Spleen (tissue), 7 donors: ENCODE measurements around the gene SNRNP25.

Source experiments
- POLR2A ChIP-seq, 3 donors: fragments of 450-650 bp; IDR thresholded peaks; one replicate each; pipeline ENCODE4 v1.5.1; 2017; ENCODE audit warnings: antibody characterized with exemption in 3 of 3, mild to moderate bottlenecking in 1 of 3
- TF ChIP-seq, protein P1 (sequence below), 11 experiments: fragments of 200-600 bp in 7 of 11; fragments of 450-650 bp in 4 of 11; sonication (generic) in 4 of 11; IDR thresholded peaks in 8 of 11; conservative IDR thresholded peaks in 3 of 11; 1 replicate in 7 of 11; 2 replicates in 4 of 11; pipeline versions ENCODE4 v1.4.0 to v1.8.0; 2016 to 2021; ENCODE audit warnings: antibody characterized with exemption in 11 of 11, inconsistent platforms in 4 of 11, mild to moderate bottlenecking in 1 of 11
- donor health status: DM: no; HTN: no; CAD: no; lungs with moderate emphysema.
- donor health status: DM: no; HTN: no; CAD: no.
- donor health status: DM: no; HTN: no; CAD: no.

DNA sequence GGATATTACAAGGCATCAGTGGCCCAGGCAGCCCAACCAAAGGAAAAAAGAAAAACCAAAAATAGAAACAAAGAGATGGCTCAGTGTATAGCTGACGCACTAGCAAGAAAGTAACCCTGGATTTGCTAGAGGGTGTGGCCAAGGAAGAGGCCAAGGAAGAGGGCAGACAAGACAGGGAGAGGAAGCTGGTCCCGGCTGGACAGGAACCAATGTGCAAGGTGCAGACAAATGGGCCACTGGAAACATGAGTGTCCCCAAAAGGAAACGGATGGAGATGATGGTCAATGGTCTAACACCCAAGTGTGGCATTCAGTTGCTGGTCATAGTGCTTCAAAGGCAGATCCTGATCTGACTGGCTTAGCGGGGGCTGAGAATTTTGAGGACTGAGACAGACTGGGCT is 10.9 kb upstream of the SNRNP25 start:
- TF ChIP-seq, protein P1, sequence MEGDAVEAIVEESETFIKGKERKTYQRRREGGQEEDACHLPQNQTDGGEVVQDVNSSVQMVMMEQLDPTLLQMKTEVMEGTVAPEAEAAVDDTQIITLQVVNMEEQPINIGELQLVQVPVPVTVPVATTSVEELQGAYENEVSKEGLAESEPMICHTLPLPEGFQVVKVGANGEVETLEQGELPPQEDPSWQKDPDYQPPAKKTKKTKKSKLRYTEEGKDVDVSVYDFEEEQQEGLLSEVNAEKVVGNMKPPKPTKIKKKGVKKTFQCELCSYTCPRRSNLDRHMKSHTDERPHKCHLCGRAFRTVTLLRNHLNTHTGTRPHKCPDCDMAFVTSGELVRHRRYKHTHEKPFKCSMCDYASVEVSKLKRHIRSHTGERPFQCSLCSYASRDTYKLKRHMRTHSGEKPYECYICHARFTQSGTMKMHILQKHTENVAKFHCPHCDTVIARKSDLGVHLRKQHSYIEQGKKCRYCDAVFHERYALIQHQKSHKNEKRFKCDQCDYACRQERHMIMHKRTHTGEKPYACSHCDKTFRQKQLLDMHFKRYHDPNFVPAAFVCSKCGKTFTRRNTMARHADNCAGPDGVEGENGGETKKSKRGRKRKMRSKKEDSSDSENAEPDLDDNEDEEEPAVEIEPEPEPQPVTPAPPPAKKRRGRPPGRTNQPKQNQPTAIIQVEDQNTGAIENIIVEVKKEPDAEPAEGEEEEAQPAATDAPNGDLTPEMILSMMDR (IDR thresholded peaks at IDR 0.05 in 8 of 11, conservative IDR thresholded peaks at IDR 0.05 in 3 of 11) = no peak
- TF ChIP-seq POLR2A (IDR thresholded peaks at IDR 0.05) = no peak
